H9 (cell line): ENCODE measurements around the gene C4orf51. TPM values are rescaled to one million over a fixed set of nuclear protein-coding genes. Genes with fewer than 3 reads are reported as not detected.

ENCODE experiments used
- DNase-seq: peaks from one replicate; pipeline ENCODE4 v3.0.0-alpha.2; 2017
- H2AFZ ChIP-seq: one replicate; pipeline ENCODE4 v1.6.1; 2013; ENCODE audit warnings: mild to moderate bottlenecking, low read length, control low read depth, moderate library complexity
- H2AK5ac ChIP-seq: 2 replicates; pipeline ENCODE4 v1.6.1; 2013; ENCODE audit warnings: low read length, control low read depth, mixed read lengths; ENCODE audit not compliant: insufficient read length
- H2BK120ac ChIP-seq: one replicate; pipeline ENCODE4 v1.6.1; 2013; ENCODE audit warnings: low read depth, mild to moderate bottlenecking, low read length, control low read depth, inconsistent platforms; ENCODE audit not compliant: poor library complexity, severe bottlenecking
- H2BK12ac ChIP-seq: 2 replicates; pipeline ENCODE4 v1.6.1; 2013; ENCODE audit warnings: low read length, control low read depth, mixed read lengths, low read depth; ENCODE audit not compliant: insufficient read length
- H2BK15ac ChIP-seq: 2 replicates; pipeline ENCODE4 v1.6.1; 2013; ENCODE audit warnings: low read depth, low read length, control low read depth
- H2BK20ac ChIP-seq: one replicate; pipeline ENCODE4 v1.6.1; 2013; ENCODE audit warnings: low read depth, mild to moderate bottlenecking, low read length, control low read depth, inconsistent platforms; ENCODE audit not compliant: poor library complexity, severe bottlenecking
- H2BK5ac ChIP-seq: 2 replicates; pipeline ENCODE4 v1.6.1; 2013; ENCODE audit warnings: low read length, control low read depth, mixed read lengths; ENCODE audit not compliant: insufficient read length
- H3K14ac ChIP-seq: 2 replicates; pipeline ENCODE4 v1.6.1; 2013; ENCODE audit warnings: low read length, control low read depth; ENCODE audit not compliant: insufficient read depth
- H3K18ac ChIP-seq: 2 replicates; pipeline ENCODE4 v1.6.1; 2013; ENCODE audit warnings: low read depth, mild to moderate bottlenecking, mixed read lengths, low read length, control low read depth; ENCODE audit not compliant: insufficient read length
- H3K23ac ChIP-seq: 2 replicates; pipeline ENCODE4 v1.6.1; 2013; ENCODE audit warnings: low read length, control low read depth, mixed read lengths, low read depth; ENCODE audit not compliant: insufficient read length
- H3K23me2 ChIP-seq: 2 replicates; pipeline ENCODE4 v1.6.1; 2013; ENCODE audit warnings: low read depth, mild to moderate bottlenecking, mixed read lengths, low read length, control low read depth; ENCODE audit not compliant: insufficient read length, poor library complexity, severe bottlenecking
- H3K27ac ChIP-seq: 2 replicates; pipeline ENCODE4 v1.5.1; 2013; ENCODE audit warnings: low read length, control low read depth, mixed read lengths, low read depth; ENCODE audit not compliant: insufficient read length
- H3K27me3 ChIP-seq: 2 replicates; pipeline ENCODE4 v1.6.1; 2013; ENCODE audit warnings: low read length, control low read depth, inconsistent platforms; ENCODE audit not compliant: insufficient read depth
- H3K4ac ChIP-seq: 2 replicates; pipeline ENCODE4 v1.6.1; 2013; ENCODE audit warnings: low read depth, mild to moderate bottlenecking, control low read depth, inconsistent platforms, low read length, moderate library complexity
- H3K4me1 ChIP-seq: 2 replicates; pipeline ENCODE4 v1.6.1; 2013; ENCODE audit warnings: low read length, control low read depth, inconsistent platforms; ENCODE audit not compliant: insufficient read depth
- H3K4me2 ChIP-seq: 2 replicates; pipeline ENCODE4 v1.6.1; 2013; ENCODE audit warnings: low read length, control low read depth, mixed read lengths; ENCODE audit not compliant: insufficient read length, insufficient read depth
- H3K56ac ChIP-seq: 2 replicates; pipeline ENCODE4 v1.6.1; 2013; ENCODE audit warnings: low read depth, mild to moderate bottlenecking, mixed read lengths, low read length, control low read depth; ENCODE audit not compliant: insufficient read length
- H3K79me1 ChIP-seq: 2 replicates; pipeline ENCODE4 v1.6.1; 2013; ENCODE audit warnings: low read depth, mild to moderate bottlenecking, moderate library complexity, low read length, control low read depth, inconsistent platforms; ENCODE audit not compliant: insufficient read depth, poor library complexity, severe bottlenecking
- H3K79me2 ChIP-seq: 2 replicates; pipeline ENCODE4 v1.6.1; 2013; ENCODE audit warnings: low read length, control low read depth, inconsistent platforms; ENCODE audit not compliant: insufficient read depth
- H3K9ac ChIP-seq: 2 replicates; pipeline ENCODE4 v1.6.1; 2013; ENCODE audit warnings: low read length, control low read depth, mixed read lengths; ENCODE audit not compliant: insufficient read length; ENCODE audit errors: extremely low read depth
- H3K9me3 ChIP-seq: one replicate; pipeline ENCODE4 v1.6.1; 2013; ENCODE audit warnings: low read depth, low read length, inconsistent platforms; ENCODE audit not compliant: control insufficient read depth
- H3T11ph ChIP-seq: one replicate; pipeline ENCODE4 v1.6.1; 2013; ENCODE audit warnings: mild to moderate bottlenecking, low read length, control low read depth, inconsistent platforms
- H4K20me1 ChIP-seq: one replicate; pipeline ENCODE4 v1.6.1; 2013; ENCODE audit not compliant: control insufficient read depth, insufficient read length, insufficient read depth
- H4K5ac ChIP-seq: 2 replicates; pipeline ENCODE4 v1.6.1; 2013; ENCODE audit warnings: low read depth, mild to moderate bottlenecking, mixed read lengths, low read length, control low read depth; ENCODE audit not compliant: insufficient read length
- H4K8ac ChIP-seq: replicated peaks from 2 replicates; pipeline ENCODE4 v1.6.1; 2013; ENCODE audit warnings: low read length, control low read depth, mixed read lengths, low read depth; ENCODE audit not compliant: insufficient read length
- H4K91ac ChIP-seq: 2 replicates; pipeline ENCODE4 v1.6.1; 2013; ENCODE audit warnings: low read depth, mild to moderate bottlenecking, moderate library complexity, mixed read lengths, low read length, control low read depth; ENCODE audit not compliant: insufficient read length
- H3K27ac Mint-ChIP-seq, 3 experiments: 2 replicates in 2 of 3; 3 replicates in 1 of 3; pipeline ENCODE4 v1.8.0; 2020 to 2021; ENCODE audit warnings: mixed read lengths in 3 of 3, mild to moderate bottlenecking in 1 of 3, moderate library complexity in 1 of 3
- H3K27me3 Mint-ChIP-seq: 2 replicates; pipeline ENCODE4 v1.8.0; 2021; ENCODE audit warnings: low read depth, mild to moderate bottlenecking, moderate library complexity, mixed read lengths
- H3K36me3 Mint-ChIP-seq, 3 experiments: 2 replicates in 2 of 3; 3 replicates in 1 of 3; pipeline ENCODE4 v1.8.0; 2020 to 2021; ENCODE audit warnings: low read depth in 3 of 3, mixed read lengths in 3 of 3; ENCODE audit not compliant: insufficient read depth in 1 of 3
- H3K4me1 Mint-ChIP-seq, 2 experiments: 2 replicates each; pipeline ENCODE4 v1.8.0; 2020; ENCODE audit warnings: mixed read lengths in 2 of 2
- H3K4me3 Mint-ChIP-seq, 2 experiments: 2 replicates in 1 of 2; 3 replicates in 1 of 2; pipeline ENCODE4 v1.8.0; 2020 to 2021; ENCODE audit warnings: mild to moderate bottlenecking in 2 of 2, mixed read lengths in 2 of 2, moderate library complexity in 1 of 2
- H3K9me3 Mint-ChIP-seq, 2 experiments: 2 replicates in 1 of 2; 3 replicates in 1 of 2; pipeline ENCODE4 v1.8.0; 2020; ENCODE audit warnings: mild to moderate bottlenecking in 2 of 2, mixed read lengths in 2 of 2, moderate library complexity in 1 of 2
- CTCF ChIP-seq: fragments of 200-600 bp; sonication (generic); conservative IDR thresholded peaks from 3 replicates; pipeline ENCODE4 v1.8.0; 2021; ENCODE audit warnings: antibody characterized with exemption, mild to moderate bottlenecking
- WGBS: extraction: QIAGEN DNeasy Blood & Tissue Kit; methylation state at CpG from one replicate; pipeline ENCODE4 v1.1.7; 2013; ENCODE audit warnings: missing lambda C conversion rate, low lambda C conversion rate, mixed read lengths; ENCODE audit not compliant: insufficient read length; ENCODE audit errors: extremely low coverage; 5-methylcytosine and 5-hydroxymethylcytosine counted together
- total RNA-seq: library from RNA; stranded (reverse); gene quantifications from 2 replicates; pipeline ENCODE4 v1.2.1, GENCODE V29; 2021

C4orf51 gene
- total RNA-seq, 1 experiment from 2014 or later: 6.0 TPM

DNA sequence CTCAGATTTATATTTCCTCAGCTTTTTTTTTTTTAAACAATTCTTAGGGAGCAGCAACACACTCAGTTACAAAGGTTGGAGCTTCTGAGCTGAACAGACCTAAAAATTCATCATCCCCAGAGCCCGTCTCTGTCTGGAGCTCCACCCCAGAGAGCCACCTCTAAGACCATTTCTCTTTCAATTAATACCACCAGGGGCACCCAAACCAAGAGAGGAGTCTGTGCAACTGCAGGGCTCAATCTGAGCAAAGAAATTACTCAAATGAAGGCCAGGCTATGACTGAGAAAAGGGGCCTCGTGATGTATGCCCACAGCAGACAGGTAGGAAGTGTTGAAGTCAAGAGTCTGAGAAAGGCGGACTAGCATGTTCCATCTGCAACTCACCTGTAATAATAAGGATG lies 95.5 kb downstream of the C4orf51 start:
- H3K36me3 Mint-ChIP-seq: peaks cover 18 to 71% (median 55%) of the 10 kb centered on the region in 3 experiments
- Histone ChIP-seq H3T11ph (no peak overlapping the region), H3K4me2 (no peak overlapping the region), H3K79me2 (no peaks in the 10 kb centered on the region), H3K79me1 (no peaks in the 10 kb centered on the region), H3K23ac (no peak overlapping the region), H2BK120ac (no peak overlapping the region), H3K4ac (no peak overlapping the region), H3K9me3 (no peaks in the 10 kb centered on the region), H4K20me1 (peaks cover 3% of the 10 kb centered on the region), H3K18ac (no peak overlapping the region), H3K4me1 (no peaks in the 10 kb centered on the region; the same call in 1 of the 2 replicates), H3K23me2 (no peaks in the 10 kb centered on the region), H2AK5ac (no peak overlapping the region), H3K9ac (no peak overlapping the region), H4K8ac (no peak overlapping the region), H3K56ac (no peak overlapping the region), H3K27ac (no peak overlapping the region), H2AFZ (no peak overlapping the region), H3K14ac (no peak overlapping the region), H2BK5ac (no peak overlapping the region), H2BK12ac (no peak overlapping the region), H4K5ac (no peak overlapping the region), H2BK20ac (no peak overlapping the region), H3K27me3 (no peaks in the 10 kb centered on the region), H2BK15ac (no peak overlapping the region), H4K91ac (no peak overlapping the region)
- no peak for DNase-seq
- H3K4me1 Mint-ChIP-seq: peaks cover 9 to 13% of the 10 kb centered on the region in 2 experiments
- no peaks in the 10 kb centered on the region for H3K27me3 Mint-ChIP-seq
- H3K27ac Mint-ChIP-seq: no peak overlapping the region; a peak in 1 of 7 replicates
- no peak overlapping the region for H3K4me3 Mint-ChIP-seq
- no peaks in the 10 kb centered on the region for H3K9me3 Mint-ChIP-seq
- WGBS: no CpG with 5 or more reads among the region's 3 CpGs
- peak; percentile 37; the same call in 2 of the 3 replicates for TF ChIP-seq CTCF
